K562 (cell line): ENCODE data around the gene BTRC. TPM values are rescaled to one million over a fixed set of nuclear protein-coding genes. Genes with fewer than 3 reads are reported as not detected.

Source experiments
- ATAC-seq: fragments of 200-7000 bp; cut with Tn5 transposase; 3 replicates; pipeline ENCODE4 v1.9.1; 2020; ENCODE audit warnings: moderate library complexity
- BruUV-seq: library from RNA; stranded (reverse); fragments of 400-500 nt; replicated peaks from 2 replicates; lab custom pipeline; 2021; lab: Mats Ljungman, UMichigan
- CTCF ChIA-PET: fragments of 300-600 bp; formaldehyde crosslinking; extraction: SDS; loops from one replicate; lab custom pipeline; 2021; ENCODE audit warnings: low intra/inter-chr PET ratio; lab: Yijun Ruan, JAX
- POLR2A ChIA-PET: fragments of 300-600, 350-650 bp; sonication (Branson Sonifier 250); formaldehyde crosslinking; extraction: SDS; loops from one replicate; lab custom pipeline; 2021; ENCODE audit warnings: antibody characterized with exemption, inconsistent platforms; lab: Yijun Ruan, JAX
- DNase-seq, 4 experiments: peaks; one replicate each; pipeline versions ENCODE4 v3.0.0 to v3.0.0-alpha.2; 2011 to 2018; ENCODE audit warnings: low spot score in 3 of 4, mixed read lengths in 3 of 4; ENCODE audit errors: extremely low read depth in 1 of 4
- FAIRE-seq: peaks from 2 replicates; lab custom pipeline; 2011; peaks lifted over from hg19 to GRCh38; lab: Jason Lieb, UNC
- H2AFZ ChIP-seq: 2 replicates; pipeline ENCODE4 v1.6.0; 2011; ENCODE audit warnings: low read depth, low read length, control low read depth, inconsistent platforms
- H3K27ac ChIP-seq: fragments of 200-600 bp; 3 replicates; pipeline ENCODE4 v1.8.0; 2011; ENCODE audit warnings: low read depth, mild to moderate bottlenecking, control low read depth, inconsistent platforms, low read length, moderate library complexity, mixed read lengths; ENCODE audit errors: extremely low read depth
- H3K27me3 ChIP-seq, 2 experiments: fragments of 300-600 bp in 1 of 2; 2 replicates in 1 of 2; 3 replicates in 1 of 2; pipeline versions ENCODE4 v1.6.0 to v1.8.0; 2011; ENCODE audit warnings: inconsistent platforms in 2 of 2, low read length in 2 of 2, mild to moderate bottlenecking in 1 of 2, mixed read lengths in 1 of 2, moderate library complexity in 1 of 2; ENCODE audit not compliant: control insufficient read depth in 2 of 2, insufficient read depth in 2 of 2
- H3K36me3 ChIP-seq: fragments of 300-600 bp; 3 replicates; pipeline ENCODE4 v1.8.0; 2011; ENCODE audit warnings: mild to moderate bottlenecking, low read length, inconsistent platforms; ENCODE audit not compliant: control insufficient read depth, insufficient read depth
- H3K4me1 ChIP-seq, 2 experiments: fragments of 200-600 bp in 1 of 2; replicated peaks in 1 of 2; 2 replicates in 1 of 2; 3 replicates in 1 of 2; pipeline versions ENCODE4 v1.5.1 to v1.8.0; 2011; ENCODE audit warnings: inconsistent platforms in 2 of 2, low read length in 2 of 2, mild to moderate bottlenecking in 1 of 2, mixed read lengths in 1 of 2, moderate library complexity in 1 of 2; ENCODE audit not compliant: control insufficient read depth in 2 of 2, insufficient read depth in 2 of 2
- H3K4me2 ChIP-seq: 2 replicates; pipeline ENCODE4 v1.6.1; 2011; ENCODE audit warnings: low read length, control low read depth, inconsistent platforms, mixed read lengths; ENCODE audit not compliant: insufficient read depth
- H3K4me3 ChIP-seq: fragments of 200-600 bp; sonication (generic), shearing (Covaris generic); 2 replicates; pipeline ENCODE4 v1.5.1; 2016; ENCODE audit warnings: control low read depth, inconsistent platforms
- H3K79me2 ChIP-seq: fragments of 200-600 bp; 3 replicates; pipeline ENCODE4 v1.8.0; 2011; ENCODE audit warnings: low read length, inconsistent platforms; ENCODE audit not compliant: control insufficient read depth, insufficient read depth
- H3K9ac ChIP-seq, 2 experiments: 2 replicates each; pipeline versions ENCODE4 v1.6.0 to v1.6.1; 2011; ENCODE audit warnings: low read depth in 2 of 2, low read length in 2 of 2, control low read depth in 1 of 2, inconsistent platforms in 1 of 2, mild to moderate bottlenecking in 1 of 2, mixed read lengths in 1 of 2; ENCODE audit not compliant: insufficient read depth in 1 of 2
- H3K9me1 ChIP-seq: one replicate; pipeline ENCODE4 v1.6.0; 2011; ENCODE audit warnings: inconsistent platforms, mild to moderate bottlenecking, low read length, moderate library complexity; ENCODE audit not compliant: control insufficient read depth, insufficient read depth
- H3K9me3 ChIP-seq: replicated peaks from 2 replicates; pipeline ENCODE4 v1.5.1; 2011; ENCODE audit warnings: low read depth, low read length, inconsistent platforms; ENCODE audit not compliant: control insufficient read depth, insufficient read depth
- H4K20me1 ChIP-seq: replicated peaks from 2 replicates; pipeline ENCODE4 v1.6.1; 2011; ENCODE audit warnings: low read length, inconsistent platforms, mixed read lengths; ENCODE audit not compliant: control insufficient read depth, insufficient read depth
- HDAC6 ChIP-seq: IDR thresholded peaks from 2 replicates; pipeline ENCODE4 v1.6.1; 2012; ENCODE audit warnings: low read depth, mild to moderate bottlenecking, control low read depth, inconsistent platforms, low read length, moderate library complexity
- HNRNPL ChIP-seq: fragments of 200-400 bp; formaldehyde crosslinking; IDR thresholded peaks from 2 replicates; pipeline ENCODE4 v1.6.1; 2017; ENCODE audit warnings: low read depth, mild to moderate bottlenecking, low read length
- ILF3 ChIP-seq: fragments of 450-650 bp; IDR thresholded peaks from 2 replicates; pipeline ENCODE4 v1.6.1; 2018; ENCODE audit warnings: antibody characterized with exemption, mild to moderate bottlenecking, moderate library complexity, borderline replicate concordance
- L3MBTL2 ChIP-seq: fragments of 450-650 bp; IDR thresholded peaks from 2 replicates; pipeline ENCODE4 v1.6.1; 2016; ENCODE audit warnings: mild to moderate bottlenecking, moderate library complexity
- MECOM ChIP-seq: fragments of 250-450 bp; sonication (Bioruptor Pico); IDR thresholded peaks from 2 replicates; pipeline ENCODE4 v1.8.0; 2022; ENCODE audit warnings: inconsistent platforms
- NR0B1 ChIP-seq: fragments of 450-650 bp; IDR thresholded peaks from one replicate; pipeline ENCODE4 v1.6.1; 2018; ENCODE audit warnings: mild to moderate bottlenecking, moderate library complexity; ENCODE audit not compliant: partially characterized antibody
- PRMT5 ChIP-seq: sonication (generic); formaldehyde crosslinking; IDR thresholded peaks from 2 replicates; pipeline ENCODE4 v1.5.0; 2020; ENCODE audit warnings: missing genetic modification reagents
- RAD51 ChIP-seq: fragments of 450-650 bp; IDR thresholded peaks from 2 replicates; pipeline ENCODE4 v1.7.1; 2016; ENCODE audit warnings: low read depth, mild to moderate bottlenecking, borderline replicate concordance
- SAFB ChIP-seq: fragments of 200-400 bp; formaldehyde crosslinking; IDR thresholded peaks from 2 replicates; pipeline ENCODE4 v1.6.1; 2017; ENCODE audit warnings: low read depth, low read length, borderline replicate concordance
- TAF7 ChIP-seq: fragments of 450-650 bp; IDR thresholded peaks from 2 replicates; pipeline ENCODE4 v1.6.1; 2016; ENCODE audit warnings: missing genetic modification characterization, missing compliant biosample characterization
- TCF3 ChIP-seq: sonication (generic); formaldehyde crosslinking; IDR thresholded peaks from 2 replicates; pipeline ENCODE4 v1.4.0; 2020; ENCODE audit warnings: mild to moderate bottlenecking, missing genetic modification reagents
- U2AF1 ChIP-seq: fragments of 200-400 bp; formaldehyde crosslinking; optimal IDR thresholded peaks from 2 replicates; pipeline ENCODE3; 2017; ENCODE audit warnings: mild to moderate bottlenecking, low read depth, low read length, moderate library complexity
- ZNF551 ChIP-seq: fragments of 250-450 bp; sonication (Bioruptor Pico); IDR thresholded peaks from 2 replicates; pipeline ENCODE4 v1.5.0; 2021; ENCODE audit warnings: mild to moderate bottlenecking, moderate library complexity
- ZNF77 ChIP-seq: fragments of 250-450 bp; sonication (Bioruptor Pico); IDR thresholded peaks from 2 replicates; pipeline ENCODE4 v1.5.0; 2020
- WGBS: fragments of 100-300 bp; shearing (Covaris generic); methylation state at CpG from one replicate; pipeline ENCODE4 v1.1.6; 2016; ENCODE audit warnings: low coverage, mixed read lengths; ENCODE audit not compliant: insufficient coverage; ENCODE audit errors: missing lambda C conversion rate; 5-methylcytosine and 5-hydroxymethylcytosine counted together
- in situ Hi-C: fragments of 300-500 bp; cut with MboI; formaldehyde crosslinking; loops from 4 replicates; pipeline ENCODE4 v1.15.0; 2018; ENCODE audit warnings: inconsistent platforms, mixed read lengths
- intact Hi-C: fragments of 100-400 bp; cut with micrococcal nuclease; formaldehyde crosslinking; loops from 2 replicates; pipeline ENCODE4 v1.14.2; 2022
- polyA plus RNA-seq, 8 experiments: library from polyadenylated mRNA; depleted of rRNA in 4 of 8; stranded (reverse) in 5 of 8; unstranded in 3 of 8; fragments of >200 nt; fragmentation: Nextera tagmentation in 2 of 8; fragmentation: Illumina TruSeq in 1 of 8; extraction: Ambion mirVana in 2 of 8; extraction: Trizol in 1 of 8; gene quantifications; 2 replicates each; pipeline versions ENCODE4 v1.2.1 to v1.2.3, GENCODE V29; 2011 to 2014; ENCODE audit warnings: inconsistent platforms in 1 of 8, missing spikeins in 1 of 8
- total RNA-seq, 7 experiments: library from RNA; depleted of rRNA in 6 of 7; stranded (reverse); fragments of >200 nt in 6 of 7; fragmentation: Illumina TruSeq in 2 of 7; extraction: Trizol in 2 of 7; gene quantifications; 2 replicates each; pipeline versions ENCODE4 v1.2.1 to v1.2.3, GENCODE V29; 2011 to 2021; ENCODE audit warnings: low replicate concordance in 1 of 7

Gene BTRC
- total and polyA plus RNA-seq, 9 of the 15 experiments (the other 6 are each of a cell fraction or from before 2014, with no cell fraction given), result 1.6 to 15.4 (median 7.0) TPM

- Histone ChIP-seq H3K4me3 (no peak overlapping the region), H3K9me1 (no peaks in the 10 kb centered on the region), H3K27me3 (no peaks in the 10 kb centered on the region), H3K27ac (no peak overlapping the region), H3K79me2 (peaks cover 6% of the 10 kb centered on the region; the same call in 2 of the 3 replicates), H3K36me3 (no peaks in the 10 kb centered on the region), H3K4me2 (no peak overlapping the region), H3K9me3 (no peaks in the 10 kb centered on the region), H3K4me1 (peaks cover 4 to 42% of the 10 kb centered on the region in 2 experiments; a peak in 4 of 5 replicates), H2AFZ (no peak overlapping the region), H3K9ac (no peak overlapping the region), H4K20me1 (no peaks in the 10 kb centered on the region)
- no peak for DNase-seq
- in situ Hi-C loops, result no loop called here
- ChIA-PET POLR2A (interaction anchor here (1.3 to 2.3 kb wide), 2 partner anchors 9 to 13 kb away, joined by 3 to 10 read pairs; no protein-coding TSS in a partner anchor), CTCF (no interaction called here)
- 100% methylated on average over 1 of the region's 1 CpG for WGBS
- no TSS peak for BruUV-seq
- ATAC-seq, result no peak
- FAIRE-seq, result no peak
- no peak for TF ChIP-seq MECOM
- TF ChIP-seq HDAC6, result no peak
- no peak for TF ChIP-seq L3MBTL2
- no peak for TF ChIP-seq HNRNPL
- no peak for TF ChIP-seq SAFB
- TF ChIP-seq U2AF1, result no peak
- no peak for TF ChIP-seq ZNF77 (CRISPR knock-in tag)
- no peak for TF ChIP-seq RAD51
- no peak for TF ChIP-seq ILF3
- TF ChIP-seq PRMT5 (CRISPR knock-in tag), result no peak
- TF ChIP-seq TCF3 (CRISPR knock-in tag), result no peak
- TF ChIP-seq ZNF551 (CRISPR knock-in tag), result no peak
- no peak for TF ChIP-seq NR0B1
- TF ChIP-seq TAF7 (tag), result no peak
- intact Hi-C loops, result no loop called here
Observed at GRCh38 chr10:101452176-101452575, 98.2 kb downstream of the BTRC start.
